Measurements from ENCODE around the gene NLRP7.
"Not testable (repeated sequence)": the region's sequence is repeated elsewhere in the genome, so short reads cannot be mapped to it uniquely, and the experiment has no call there.

DNA sequence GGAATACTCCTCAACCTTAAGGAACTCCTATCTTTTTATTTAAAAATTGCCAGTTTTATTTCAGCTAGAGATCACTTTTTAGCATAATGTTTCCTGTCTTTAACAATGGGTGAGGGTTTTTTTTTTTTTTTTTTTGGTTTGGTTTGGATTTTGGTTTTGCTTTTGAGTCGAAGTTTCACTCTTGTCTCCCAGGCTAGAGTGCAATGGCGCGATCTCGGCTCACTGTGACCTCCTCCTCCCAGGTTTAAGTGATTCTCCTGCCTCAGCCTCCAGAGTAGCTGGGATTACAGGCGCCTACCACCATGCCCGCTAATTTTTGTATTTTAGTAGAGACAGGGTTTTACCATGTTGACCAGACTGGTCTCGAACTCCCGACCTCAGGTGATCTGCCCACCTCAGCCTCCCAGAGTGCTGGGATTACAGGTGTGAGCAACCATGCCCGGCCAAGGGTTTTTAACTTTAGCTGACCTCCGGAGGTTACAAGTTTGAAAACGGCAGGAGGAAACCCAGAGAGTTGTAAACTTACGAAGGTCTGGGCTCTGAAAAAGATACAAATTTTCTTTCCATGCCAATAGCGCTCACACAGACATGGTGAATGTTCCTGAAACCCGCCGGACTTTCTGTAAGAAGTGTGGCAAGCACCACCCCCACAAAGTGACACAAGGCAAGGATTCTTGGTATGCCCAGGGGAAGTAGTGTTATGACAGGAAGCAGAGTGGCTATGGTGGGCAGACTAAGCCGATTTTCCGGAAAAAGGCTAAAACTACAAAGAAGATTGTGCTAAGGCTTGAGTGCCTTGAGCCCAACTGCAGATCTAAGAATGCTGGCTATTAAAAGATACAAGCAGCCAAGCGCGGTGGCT lies 26.1 kb upstream of the NLRP7 start:
- not testable (repeated sequence) for TF ChIP-seq EZH2 (IDR thresholded peaks at IDR 0.05; ENCODE audit: borderline replicate concordance, low read length); CTCF (conservative IDR thresholded peaks at IDR 0.05 in 1 of 2, IDR thresholded peaks at IDR 0.05 in 1 of 2; ENCODE audit: extremely low read depth in 1 of 2, insufficient read depth in 1 of 2, low read depth in 1 of 2, low read length in 2 of 2)
